Cortex of kidney (tissue), 1 donor: Measurements from ENCODE around the gene DNAH14.
"Not testable (repeated sequence)": the region's sequence is repeated elsewhere in the genome, so short reads cannot be mapped to it uniquely, and the experiment has no call there.

Experiments used
- DNase-seq: peaks from one replicate; lab custom pipeline; 2025; lab: John Stamatoyannopoulos, UW

Gene DNAH14

DNA sequence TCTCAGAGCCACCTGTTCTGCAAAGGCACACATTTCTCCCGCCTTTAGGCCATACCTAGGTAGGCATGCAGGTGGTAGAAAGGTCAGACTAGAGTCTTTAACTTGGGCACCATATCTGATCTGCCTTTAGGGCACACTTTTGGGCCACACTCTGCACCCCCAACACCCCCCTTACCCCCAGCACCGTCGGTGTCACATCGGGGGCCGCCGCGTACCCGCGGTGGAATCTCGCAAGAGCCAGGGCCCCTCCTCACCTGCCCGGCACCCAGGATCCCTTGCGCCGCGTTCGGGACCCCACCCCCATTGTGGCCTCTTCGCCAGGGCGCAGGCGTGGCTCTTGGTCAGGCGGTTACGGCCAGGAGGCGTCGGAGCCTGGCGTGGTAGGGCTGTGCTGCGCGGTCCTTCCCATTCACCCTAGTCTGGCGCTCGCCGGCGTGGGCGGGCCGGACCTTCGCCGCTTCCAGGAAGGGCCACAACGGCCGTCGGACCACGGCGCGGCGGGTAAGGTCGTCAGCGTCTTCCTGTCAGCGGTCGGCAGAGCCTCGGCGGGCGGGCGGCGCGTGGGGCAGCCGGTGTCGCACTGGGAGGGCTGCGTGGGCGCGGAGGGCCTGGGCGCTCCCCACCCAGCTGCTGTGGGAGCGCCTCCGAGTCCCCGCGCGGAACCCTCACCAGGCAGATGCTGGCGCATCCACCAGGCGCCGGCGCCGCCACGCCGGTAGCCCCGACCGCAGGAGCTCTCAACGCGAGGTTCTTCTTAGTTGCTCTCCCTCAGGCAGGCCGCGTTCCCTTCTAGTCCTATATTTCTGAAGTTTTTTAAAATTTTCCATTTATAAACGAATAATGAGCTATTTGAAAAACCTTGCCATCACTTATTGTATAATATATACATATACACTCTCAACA lies at the start of gene DNAH14:
Gene DNAH14 (plus strand): TSS at position 341 of the 903 bp plus-strand sequence. CDS start 23,028 bp downstream, outside the sequence.
- DNase-seq, result no peak

DNA sequence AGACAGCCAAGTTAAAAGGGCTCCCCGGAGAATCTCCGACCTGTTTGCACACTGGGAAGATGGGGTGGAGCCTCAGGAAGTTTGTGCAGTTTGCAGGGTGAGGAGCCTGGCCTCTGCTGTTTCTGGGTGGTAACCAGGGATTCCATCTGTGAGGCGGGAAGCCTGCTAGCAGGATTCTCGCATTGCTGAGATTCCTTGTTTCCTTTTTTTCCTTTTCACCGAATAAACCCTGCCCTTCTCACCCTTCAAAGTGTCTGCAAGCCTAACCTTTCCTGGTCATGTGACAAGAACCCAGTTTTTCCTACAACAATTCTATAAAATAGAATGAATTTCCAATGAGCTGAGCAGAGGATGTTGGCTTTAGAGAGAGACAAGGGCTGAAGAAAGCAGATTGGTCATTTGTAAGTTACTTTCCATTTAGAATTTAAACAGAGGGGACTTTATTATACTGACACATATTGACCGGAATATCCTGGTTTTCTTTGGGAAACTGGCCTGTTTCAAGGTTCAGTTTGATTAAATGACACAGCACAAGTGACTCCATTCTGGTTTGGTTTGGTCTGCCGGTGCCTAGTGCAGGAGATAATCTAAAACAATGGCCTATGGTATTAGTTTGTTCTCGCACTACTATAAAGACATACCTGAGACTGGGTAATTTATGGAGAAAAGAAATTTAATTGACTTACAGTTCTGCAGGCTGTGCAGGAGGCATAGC lies 48.7 kb upstream of the DNAH14 start:
- no peak for DNase-seq

DNA sequence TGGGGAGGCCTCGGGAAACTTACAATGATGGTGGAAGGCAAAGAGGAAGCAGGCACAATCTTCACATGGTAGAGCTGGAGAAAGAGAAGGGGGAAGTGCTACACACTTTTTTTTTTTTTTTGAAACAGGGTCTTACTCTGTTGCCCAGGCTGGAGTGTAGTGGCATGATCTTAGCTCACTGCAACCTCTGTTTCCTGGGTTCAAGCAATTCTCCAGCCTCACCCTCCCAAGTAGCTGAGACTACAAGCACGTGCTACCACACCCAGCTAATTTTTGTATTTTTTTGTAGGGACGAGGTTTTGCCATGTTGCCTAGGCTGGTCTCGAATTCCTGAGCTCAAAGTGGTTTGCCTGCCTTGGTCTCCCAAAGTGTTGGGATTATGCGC lies 48.2 kb upstream of the DNAH14 start:
- DNase-seq, result not testable (repeated sequence)

DNA sequence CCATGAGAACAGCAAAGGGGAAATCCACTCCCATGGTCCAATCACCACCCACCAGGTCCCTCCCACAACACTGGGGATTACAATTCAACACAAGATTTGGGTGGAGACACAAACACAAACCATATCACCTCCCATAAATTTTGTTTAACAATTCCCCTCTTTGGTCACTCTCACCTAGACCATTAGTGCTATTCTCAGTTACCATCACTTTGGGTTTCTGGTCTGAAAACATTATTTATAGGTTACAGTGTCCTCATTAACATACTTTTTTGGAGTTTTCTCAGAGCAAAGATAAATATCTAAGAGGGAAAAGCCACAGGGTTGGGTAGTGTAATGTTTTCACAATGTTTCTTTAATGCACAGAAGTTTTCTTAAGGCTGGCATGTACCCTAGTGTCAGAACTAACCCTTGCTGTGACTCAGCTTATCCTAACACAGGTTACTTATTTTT lies 47.7 kb upstream of the DNAH14 start:
- DNase-seq, result no peak

DNA sequence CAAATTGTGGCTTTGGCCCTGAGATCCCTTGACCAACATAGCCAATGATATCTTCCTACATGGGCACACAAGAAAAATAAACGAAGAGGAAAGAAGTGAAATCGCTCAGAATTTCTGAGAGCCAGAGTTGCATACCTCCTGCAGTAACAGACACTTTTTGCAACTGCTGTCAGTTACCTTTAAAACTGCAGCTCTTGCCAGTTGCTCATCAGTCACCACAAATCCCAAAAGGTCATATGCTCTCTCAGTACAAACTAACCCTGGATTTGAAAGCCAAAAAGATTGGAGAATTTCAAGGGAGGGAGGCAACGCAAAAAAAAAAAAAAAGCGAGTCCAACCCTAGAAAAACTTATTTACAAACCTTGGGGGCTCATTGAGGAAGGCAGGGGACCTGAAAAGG lies 47.2 kb upstream of the DNAH14 start:
- no peak for DNase-seq

DNA sequence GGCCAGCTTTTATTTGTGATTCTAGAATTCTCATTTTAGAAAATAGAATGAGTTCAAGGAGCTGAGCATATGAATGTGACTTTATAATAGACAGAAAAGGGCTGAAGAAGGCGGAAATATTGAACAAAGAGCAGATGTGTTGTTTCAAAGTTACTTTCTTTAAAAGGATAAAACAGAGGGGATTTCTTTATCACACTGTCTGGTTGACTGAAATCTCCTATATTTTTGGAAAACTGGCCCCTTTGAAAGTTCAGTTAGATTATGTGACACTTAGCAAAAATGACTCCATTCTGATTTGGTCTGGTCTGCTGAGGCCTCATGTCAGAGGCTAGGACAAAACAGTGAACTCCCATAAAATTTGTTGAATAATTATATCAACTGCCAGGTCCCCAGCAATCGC lies 46.4 kb upstream of the DNAH14 start:
- DNase-seq, result no peak

DNA sequence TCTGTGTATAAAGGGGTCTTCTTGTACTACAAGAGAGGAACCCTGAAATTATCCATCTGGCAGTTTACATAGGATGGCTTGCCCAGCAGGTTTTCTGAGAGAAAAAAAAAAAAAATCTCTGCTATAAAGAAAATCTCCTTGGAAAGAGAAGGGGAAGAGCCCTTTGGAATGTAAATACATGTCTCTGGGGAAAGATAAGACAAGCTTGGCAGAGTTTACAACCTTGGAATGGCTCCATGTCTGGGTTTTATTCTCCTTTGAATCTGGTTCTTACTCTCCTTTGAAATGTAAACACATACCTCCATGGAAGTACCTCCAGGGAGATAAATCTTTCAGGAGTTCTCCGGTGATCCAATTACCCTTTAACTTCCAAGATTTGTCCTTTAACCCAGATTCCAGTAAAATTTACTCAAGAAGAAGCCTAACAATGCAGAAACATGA lies 45.1 kb upstream of the DNAH14 start:
- no peak for DNase-seq

DNA sequence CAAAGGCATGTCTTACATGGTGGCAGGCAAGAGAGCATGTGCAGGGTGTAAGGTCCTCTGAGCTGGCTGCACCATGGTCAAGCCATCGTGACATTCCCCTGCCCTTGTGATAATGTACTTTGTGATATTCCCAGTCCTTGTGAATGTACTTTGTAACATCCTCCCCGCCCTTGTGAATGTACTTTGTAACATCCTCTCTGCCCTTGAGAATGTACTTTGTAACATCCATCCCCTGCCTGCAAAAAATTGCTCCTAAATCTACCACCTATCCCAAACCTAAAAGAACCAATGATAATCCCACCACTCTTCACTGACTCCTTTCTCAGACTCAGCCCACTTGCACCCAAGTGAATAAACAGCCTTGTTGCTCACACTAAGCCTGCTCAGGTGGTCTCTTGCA lies 44.1 kb upstream of the DNAH14 start:
- not testable (repeated sequence) for DNase-seq

DNA sequence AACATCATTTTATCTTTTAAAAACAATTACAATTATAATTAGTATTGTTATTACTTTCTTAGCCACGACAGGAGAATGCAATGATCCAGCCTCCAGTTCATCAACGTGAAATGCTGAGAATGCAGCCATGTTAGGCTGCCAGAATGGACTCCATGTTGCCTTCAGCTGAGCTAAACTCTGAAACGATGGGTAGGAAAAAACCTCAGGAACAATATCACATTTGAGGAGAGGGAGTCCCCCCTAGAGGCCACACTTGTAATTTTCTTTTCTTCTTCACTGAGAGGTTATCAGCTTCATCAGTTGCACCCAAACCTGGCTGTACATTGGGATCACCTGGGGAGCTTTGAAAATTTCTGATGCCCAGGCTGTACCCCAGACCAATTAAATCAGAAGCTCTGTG lies 34.6 kb upstream of the DNAH14 start:
- DNase-seq, result no peak

DNA sequence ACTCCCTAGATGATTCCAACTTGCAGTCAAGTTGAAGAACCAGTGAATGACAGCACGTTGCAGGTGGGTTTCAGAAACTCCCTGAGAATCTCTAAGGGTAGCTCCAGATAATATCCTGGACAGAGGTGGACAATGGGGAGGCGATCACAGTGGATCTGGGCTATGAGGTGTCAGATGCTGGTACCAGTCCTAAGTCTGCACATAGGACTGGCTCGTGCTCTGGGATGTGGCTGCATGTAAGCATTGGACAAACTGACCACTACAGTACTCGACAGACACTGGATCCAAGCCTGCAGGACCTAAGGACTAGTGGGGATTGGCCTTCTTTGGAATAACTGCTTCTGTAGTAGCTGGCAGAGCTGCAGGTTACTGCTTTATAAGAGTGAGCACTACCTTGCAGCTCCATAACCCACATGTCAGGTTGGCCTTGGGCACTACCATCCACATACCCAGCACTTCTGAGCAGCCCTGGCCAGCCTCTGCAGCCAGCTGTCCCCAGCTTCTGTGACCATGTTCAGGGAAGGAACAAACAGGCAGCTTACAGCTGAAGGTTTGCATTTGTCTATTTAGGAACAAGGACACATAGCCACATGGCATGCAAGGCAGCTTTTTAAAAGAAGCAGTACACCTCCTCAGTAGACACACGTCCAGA lies 33.2 kb upstream of the DNAH14 start:
- DNase-seq, result no peak

DNA sequence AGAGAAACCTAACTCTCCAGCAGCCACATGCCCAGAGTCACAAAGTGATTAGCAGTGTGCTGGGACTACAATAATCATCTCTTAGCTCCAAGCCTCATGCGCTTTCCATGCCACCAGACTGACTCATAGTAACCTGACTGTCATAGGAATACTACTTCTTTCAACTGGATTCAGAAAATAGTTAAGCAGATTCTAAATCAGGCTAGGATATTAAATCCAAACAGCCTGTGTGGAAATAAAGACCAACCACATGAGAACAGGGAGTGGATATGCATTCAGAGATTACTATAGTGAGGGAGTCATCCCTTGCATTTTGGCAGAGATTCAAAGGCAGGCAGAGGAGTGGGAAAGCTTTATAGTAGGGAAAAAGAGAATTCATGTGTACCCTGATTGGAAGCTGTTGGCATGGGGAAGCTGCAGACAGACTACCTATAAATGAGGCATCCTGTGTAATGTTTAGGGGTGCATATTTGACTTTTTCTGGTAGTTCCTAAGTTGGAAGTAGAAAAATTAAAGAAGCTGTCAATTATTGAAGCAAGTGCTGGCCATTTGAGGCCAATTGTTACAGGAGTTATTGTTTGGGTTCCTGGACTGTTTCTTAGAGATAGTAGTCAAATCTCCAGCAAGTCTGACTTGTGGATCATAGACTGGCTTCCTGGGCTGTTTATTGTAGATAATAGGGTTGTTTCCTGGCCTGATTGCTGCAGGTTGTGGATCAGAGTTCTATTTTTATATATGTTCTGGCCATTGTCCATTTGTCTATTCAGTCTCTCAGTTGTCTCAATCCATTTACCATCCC lies 31.7 kb upstream of the DNAH14 start:
- DNase-seq, result no peak

DNA sequence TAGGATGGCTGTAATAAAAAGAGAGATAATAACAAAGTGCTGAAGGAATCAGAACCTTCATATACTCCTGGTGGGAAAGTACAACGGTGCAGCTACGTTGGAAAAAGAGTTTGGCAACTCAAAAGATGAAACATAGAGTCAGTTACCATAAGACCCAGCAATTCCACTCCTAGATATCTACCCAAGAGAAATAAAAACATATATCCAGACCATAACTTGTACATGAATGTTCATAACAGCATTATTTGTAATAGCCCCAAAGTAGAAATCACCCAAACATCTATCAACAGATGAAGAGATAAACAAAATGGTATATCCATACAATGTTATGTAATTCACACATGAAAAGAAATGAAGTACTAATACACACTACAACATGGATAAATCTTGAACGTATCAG lies 30.5 kb upstream of the DNAH14 start:
- DNase-seq, result no peak

DNA sequence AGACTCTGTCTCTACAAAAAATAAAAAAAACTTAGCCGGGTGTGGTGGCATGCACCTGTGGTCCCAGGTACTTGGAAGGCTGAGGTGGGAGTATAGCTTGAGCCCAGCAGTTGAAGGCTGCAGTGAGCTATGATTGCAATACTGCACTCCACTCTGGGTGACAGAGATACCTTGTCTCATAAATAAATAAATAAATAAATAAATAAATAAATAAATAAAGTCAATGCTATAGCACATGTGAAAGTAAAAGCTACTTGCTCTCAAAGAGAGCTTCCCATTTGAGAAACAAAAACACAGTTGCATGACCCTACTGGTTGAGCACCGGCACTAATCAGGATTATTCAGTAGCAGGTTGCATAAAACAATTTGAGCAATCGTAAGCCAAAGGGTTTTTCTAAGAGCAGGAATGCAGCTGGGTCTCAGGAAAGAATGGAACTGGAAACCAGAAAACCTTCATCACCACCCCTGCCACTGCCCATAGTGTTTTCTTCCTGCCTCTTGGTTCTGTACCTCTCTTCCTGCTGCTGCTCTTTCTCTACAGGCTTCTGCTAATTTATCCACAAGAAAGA lies 29.3 kb upstream of the DNAH14 start:
- DNase-seq, result no peak

DNA sequence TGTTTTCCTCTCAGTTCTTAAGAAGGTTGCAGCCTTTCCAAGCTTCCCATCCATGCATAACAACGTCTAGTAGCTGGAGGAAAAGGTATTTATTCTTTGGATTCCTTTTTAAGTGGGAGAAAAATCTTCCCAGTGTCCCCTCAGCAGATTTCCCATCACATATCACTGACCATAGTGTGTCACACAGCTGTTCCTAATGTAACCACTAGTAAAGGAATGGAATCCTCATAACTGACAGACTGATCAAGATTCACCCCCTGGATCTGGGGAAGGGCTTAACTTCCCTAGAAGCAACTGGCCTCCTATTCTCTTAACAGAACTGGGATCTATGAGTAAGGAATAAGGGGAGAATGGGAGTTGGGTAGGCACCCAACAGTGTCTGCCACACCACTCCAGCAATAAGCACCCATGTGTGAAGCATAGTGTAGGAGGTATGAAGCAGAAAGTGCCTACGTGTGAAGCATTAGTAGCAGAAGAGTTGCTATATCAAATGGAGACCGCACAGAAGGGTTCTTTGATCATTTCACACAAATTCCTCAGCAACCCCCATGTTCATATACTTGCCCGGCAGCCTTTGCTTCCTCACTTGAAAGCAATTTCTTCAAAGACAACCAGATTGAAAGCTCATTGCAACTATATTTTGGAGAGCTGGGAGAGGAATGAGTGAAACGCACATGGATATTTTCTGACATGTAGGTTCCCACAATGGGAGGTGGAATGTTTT lies 28.2 kb upstream of the DNAH14 start:
- DNase-seq, result no peak

DNA sequence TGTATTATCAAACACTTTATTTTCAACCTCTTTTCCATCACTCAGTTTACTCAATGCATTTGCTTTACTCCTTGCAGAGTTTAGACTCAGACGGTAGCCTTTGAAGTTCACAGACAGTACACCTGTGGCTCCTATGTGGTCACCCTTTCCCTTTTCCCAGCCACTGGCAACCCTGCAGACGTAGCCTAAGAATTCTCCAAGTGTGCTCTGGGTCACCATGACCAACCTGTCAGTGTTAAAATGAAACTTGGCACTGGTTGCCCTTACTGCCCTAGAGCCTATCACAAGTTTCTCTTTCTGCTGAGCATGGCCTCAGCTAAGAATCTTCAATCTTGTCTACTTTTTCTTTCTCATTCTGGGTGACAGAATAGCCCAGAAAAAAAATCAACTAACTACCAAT lies 25.5 kb upstream of the DNAH14 start:
- DNase-seq, result no peak

DNA sequence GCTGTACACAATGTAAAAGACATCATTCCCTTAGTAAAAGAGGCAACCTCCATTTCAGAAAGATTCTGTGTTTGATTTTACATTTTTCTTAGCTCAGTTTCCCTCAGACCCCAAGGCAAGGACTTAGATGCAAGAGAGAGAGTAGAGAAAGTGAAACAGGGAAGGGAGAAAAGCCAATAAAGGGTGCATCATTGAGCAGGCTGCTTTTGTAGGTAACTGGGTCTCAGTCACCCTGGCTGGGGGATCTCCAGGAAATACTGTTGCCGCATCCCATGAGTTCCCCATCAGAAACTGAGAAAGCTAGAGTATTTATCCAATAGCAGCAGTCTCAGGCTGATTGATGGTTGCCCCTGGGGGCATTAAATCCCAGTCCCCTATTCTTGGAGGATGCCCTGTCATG lies 23.1 kb upstream of the DNAH14 start:
- DNase-seq, result no peak

DNA sequence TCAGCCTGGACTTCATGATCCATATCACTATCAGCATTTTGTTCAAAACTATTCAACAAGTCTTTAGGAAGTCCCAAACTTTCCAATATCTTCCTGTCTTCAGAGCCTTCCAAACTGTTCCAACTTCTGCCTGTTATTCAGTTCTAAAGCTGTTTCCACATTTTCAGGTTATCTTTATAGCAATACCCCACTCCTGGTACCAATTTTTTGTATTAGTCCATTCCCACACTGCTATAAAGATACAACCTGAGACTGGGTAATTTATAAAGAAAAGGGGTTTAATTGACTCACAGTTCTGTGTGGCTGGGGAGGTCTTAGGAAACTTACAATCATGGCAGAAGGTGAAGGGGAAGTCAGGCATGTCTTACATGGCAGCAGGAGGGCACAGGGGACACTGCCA lies 18.3 kb upstream of the DNAH14 start:
- DNase-seq, result no peak

DNA sequence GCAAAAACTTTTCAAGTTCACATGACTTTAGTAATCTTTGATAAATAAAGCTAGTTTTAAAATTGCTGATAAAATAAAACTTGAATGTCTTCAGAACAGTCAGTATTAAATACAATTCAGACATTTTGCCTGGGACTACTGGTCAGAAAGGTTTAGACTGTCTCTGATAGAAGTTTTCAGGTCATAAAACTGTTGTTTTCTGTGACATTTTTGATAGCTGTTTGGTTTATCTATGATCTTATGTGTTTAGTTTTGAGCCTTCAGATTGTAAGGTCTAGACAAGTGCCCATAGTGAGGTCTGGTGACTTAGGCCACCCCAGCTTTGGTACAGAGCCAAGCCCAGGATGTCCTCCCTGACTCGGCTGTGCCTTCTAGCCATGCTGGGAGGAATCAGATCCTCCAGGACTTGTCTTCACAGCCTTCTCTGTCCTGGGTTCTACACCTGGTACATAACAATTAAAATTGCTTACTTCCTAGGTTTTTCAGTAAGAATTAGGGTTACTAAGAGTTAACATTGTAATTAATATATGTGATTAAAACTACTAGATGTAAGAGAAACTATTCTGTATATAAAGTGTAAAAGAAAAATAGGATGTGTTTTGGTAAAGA lies 15.1 kb upstream of the DNAH14 start:
- DNase-seq, result no peak

DNA sequence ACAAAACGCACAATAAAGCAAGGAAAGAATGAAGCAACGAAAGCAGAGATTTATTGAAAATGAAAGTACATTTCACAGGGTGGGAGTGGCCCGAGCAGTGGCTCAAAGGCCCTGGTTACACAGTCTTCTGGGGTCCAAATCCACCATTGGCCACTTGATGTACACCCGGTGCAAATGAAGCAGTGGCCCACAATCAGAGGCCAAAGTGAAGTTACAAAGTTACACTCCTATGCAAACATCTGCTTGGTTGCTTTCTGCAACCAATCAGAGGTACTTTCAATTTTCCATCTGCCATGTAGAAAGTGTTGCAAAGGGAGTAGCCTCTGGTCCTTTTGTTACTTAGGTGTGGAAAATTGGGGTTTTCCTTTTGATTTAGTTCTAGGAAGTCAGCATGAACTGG lies 10.0 kb upstream of the DNAH14 start:
- DNase-seq, result no peak

DNA sequence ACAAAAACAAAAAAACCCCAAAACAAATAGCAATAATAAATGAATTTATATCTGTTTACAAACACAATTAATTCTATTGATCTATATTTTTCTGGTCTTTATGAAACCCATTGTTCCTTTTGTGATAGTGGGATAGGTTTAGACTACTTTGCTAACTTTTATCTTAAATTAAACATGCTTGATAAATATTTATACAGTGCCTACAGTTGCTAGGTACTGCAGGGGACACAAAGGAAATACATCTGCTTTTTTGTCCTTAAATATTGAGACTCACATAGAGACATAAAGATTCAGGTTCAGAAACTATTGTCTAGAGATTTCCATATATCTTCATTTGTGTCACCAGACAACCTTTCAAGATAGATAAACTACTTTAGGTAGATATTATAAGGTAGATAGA lies 8.5 kb upstream of the DNAH14 start:
- no peak for DNase-seq
